H9 (cell line): ENCODE data around the gene KCNH2. TPM values are rescaled to one million over a fixed set of nuclear protein-coding genes. Genes with fewer than 3 reads are reported as not detected.

Experiments used
- DNase-seq: peaks from one replicate; pipeline ENCODE4 v3.0.0-alpha.2; 2017
- H2AFZ ChIP-seq: one replicate; pipeline ENCODE4 v1.6.1; 2013; ENCODE audit warnings: mild to moderate bottlenecking, low read length, control low read depth, moderate library complexity
- H2AK5ac ChIP-seq: 2 replicates; pipeline ENCODE4 v1.6.1; 2013; ENCODE audit warnings: low read length, control low read depth, mixed read lengths; ENCODE audit not compliant: insufficient read length
- H2BK120ac ChIP-seq: one replicate; pipeline ENCODE4 v1.6.1; 2013; ENCODE audit warnings: low read depth, mild to moderate bottlenecking, low read length, control low read depth, inconsistent platforms; ENCODE audit not compliant: poor library complexity, severe bottlenecking
- H2BK12ac ChIP-seq: 2 replicates; pipeline ENCODE4 v1.6.1; 2013; ENCODE audit warnings: low read length, control low read depth, mixed read lengths, low read depth; ENCODE audit not compliant: insufficient read length
- H2BK15ac ChIP-seq: 2 replicates; pipeline ENCODE4 v1.6.1; 2013; ENCODE audit warnings: low read depth, low read length, control low read depth
- H2BK20ac ChIP-seq: one replicate; pipeline ENCODE4 v1.6.1; 2013; ENCODE audit warnings: low read depth, mild to moderate bottlenecking, low read length, control low read depth, inconsistent platforms; ENCODE audit not compliant: poor library complexity, severe bottlenecking
- H2BK5ac ChIP-seq: 2 replicates; pipeline ENCODE4 v1.6.1; 2013; ENCODE audit warnings: low read length, control low read depth, mixed read lengths; ENCODE audit not compliant: insufficient read length
- H3K14ac ChIP-seq: 2 replicates; pipeline ENCODE4 v1.6.1; 2013; ENCODE audit warnings: low read length, control low read depth; ENCODE audit not compliant: insufficient read depth
- H3K18ac ChIP-seq: 2 replicates; pipeline ENCODE4 v1.6.1; 2013; ENCODE audit warnings: low read depth, mild to moderate bottlenecking, mixed read lengths, low read length, control low read depth; ENCODE audit not compliant: insufficient read length
- H3K23ac ChIP-seq: 2 replicates; pipeline ENCODE4 v1.6.1; 2013; ENCODE audit warnings: low read length, control low read depth, mixed read lengths, low read depth; ENCODE audit not compliant: insufficient read length
- H3K23me2 ChIP-seq: 2 replicates; pipeline ENCODE4 v1.6.1; 2013; ENCODE audit warnings: low read depth, mild to moderate bottlenecking, mixed read lengths, low read length, control low read depth; ENCODE audit not compliant: insufficient read length, poor library complexity, severe bottlenecking
- H3K27ac ChIP-seq: 2 replicates; pipeline ENCODE4 v1.5.1; 2013; ENCODE audit warnings: low read length, control low read depth, mixed read lengths, low read depth; ENCODE audit not compliant: insufficient read length
- H3K27me3 ChIP-seq: 2 replicates; pipeline ENCODE4 v1.6.1; 2013; ENCODE audit warnings: low read length, control low read depth, inconsistent platforms; ENCODE audit not compliant: insufficient read depth
- H3K4ac ChIP-seq: 2 replicates; pipeline ENCODE4 v1.6.1; 2013; ENCODE audit warnings: low read depth, mild to moderate bottlenecking, control low read depth, inconsistent platforms, low read length, moderate library complexity
- H3K4me1 ChIP-seq: 2 replicates; pipeline ENCODE4 v1.6.1; 2013; ENCODE audit warnings: low read length, control low read depth, inconsistent platforms; ENCODE audit not compliant: insufficient read depth
- H3K4me2 ChIP-seq: 2 replicates; pipeline ENCODE4 v1.6.1; 2013; ENCODE audit warnings: low read length, control low read depth, mixed read lengths; ENCODE audit not compliant: insufficient read length, insufficient read depth
- H3K56ac ChIP-seq: 2 replicates; pipeline ENCODE4 v1.6.1; 2013; ENCODE audit warnings: low read depth, mild to moderate bottlenecking, mixed read lengths, low read length, control low read depth; ENCODE audit not compliant: insufficient read length
- H3K79me1 ChIP-seq: 2 replicates; pipeline ENCODE4 v1.6.1; 2013; ENCODE audit warnings: low read depth, mild to moderate bottlenecking, moderate library complexity, low read length, control low read depth, inconsistent platforms; ENCODE audit not compliant: insufficient read depth, poor library complexity, severe bottlenecking
- H3K79me2 ChIP-seq: 2 replicates; pipeline ENCODE4 v1.6.1; 2013; ENCODE audit warnings: low read length, control low read depth, inconsistent platforms; ENCODE audit not compliant: insufficient read depth
- H3K9ac ChIP-seq: 2 replicates; pipeline ENCODE4 v1.6.1; 2013; ENCODE audit warnings: low read length, control low read depth, mixed read lengths; ENCODE audit not compliant: insufficient read length; ENCODE audit errors: extremely low read depth
- H3K9me3 ChIP-seq: one replicate; pipeline ENCODE4 v1.6.1; 2013; ENCODE audit warnings: low read depth, low read length, inconsistent platforms; ENCODE audit not compliant: control insufficient read depth
- H3T11ph ChIP-seq: one replicate; pipeline ENCODE4 v1.6.1; 2013; ENCODE audit warnings: mild to moderate bottlenecking, low read length, control low read depth, inconsistent platforms
- H4K20me1 ChIP-seq: one replicate; pipeline ENCODE4 v1.6.1; 2013; ENCODE audit not compliant: control insufficient read depth, insufficient read length, insufficient read depth
- H4K5ac ChIP-seq: 2 replicates; pipeline ENCODE4 v1.6.1; 2013; ENCODE audit warnings: low read depth, mild to moderate bottlenecking, mixed read lengths, low read length, control low read depth; ENCODE audit not compliant: insufficient read length
- H4K8ac ChIP-seq: replicated peaks from 2 replicates; pipeline ENCODE4 v1.6.1; 2013; ENCODE audit warnings: low read length, control low read depth, mixed read lengths, low read depth; ENCODE audit not compliant: insufficient read length
- H4K91ac ChIP-seq: 2 replicates; pipeline ENCODE4 v1.6.1; 2013; ENCODE audit warnings: low read depth, mild to moderate bottlenecking, moderate library complexity, mixed read lengths, low read length, control low read depth; ENCODE audit not compliant: insufficient read length
- H3K27ac Mint-ChIP-seq, 3 experiments: 2 replicates in 2 of 3; 3 replicates in 1 of 3; pipeline ENCODE4 v1.8.0; 2020 to 2021; ENCODE audit warnings: mixed read lengths in 3 of 3, mild to moderate bottlenecking in 1 of 3, moderate library complexity in 1 of 3
- H3K27me3 Mint-ChIP-seq: 2 replicates; pipeline ENCODE4 v1.8.0; 2021; ENCODE audit warnings: low read depth, mild to moderate bottlenecking, moderate library complexity, mixed read lengths
- H3K36me3 Mint-ChIP-seq, 3 experiments: 2 replicates in 2 of 3; 3 replicates in 1 of 3; pipeline ENCODE4 v1.8.0; 2020 to 2021; ENCODE audit warnings: low read depth in 3 of 3, mixed read lengths in 3 of 3; ENCODE audit not compliant: insufficient read depth in 1 of 3
- H3K4me1 Mint-ChIP-seq, 2 experiments: 2 replicates each; pipeline ENCODE4 v1.8.0; 2020; ENCODE audit warnings: mixed read lengths in 2 of 2
- H3K4me3 Mint-ChIP-seq, 2 experiments: 2 replicates in 1 of 2; 3 replicates in 1 of 2; pipeline ENCODE4 v1.8.0; 2020 to 2021; ENCODE audit warnings: mild to moderate bottlenecking in 2 of 2, mixed read lengths in 2 of 2, moderate library complexity in 1 of 2
- H3K9me3 Mint-ChIP-seq, 2 experiments: 2 replicates in 1 of 2; 3 replicates in 1 of 2; pipeline ENCODE4 v1.8.0; 2020; ENCODE audit warnings: mild to moderate bottlenecking in 2 of 2, mixed read lengths in 2 of 2, moderate library complexity in 1 of 2
- CTCF ChIP-seq: fragments of 200-600 bp; sonication (generic); conservative IDR thresholded peaks from 3 replicates; pipeline ENCODE4 v1.8.0; 2021; ENCODE audit warnings: antibody characterized with exemption, mild to moderate bottlenecking
- WGBS: extraction: QIAGEN DNeasy Blood & Tissue Kit; methylation state at CpG from one replicate; pipeline ENCODE4 v1.1.7; 2013; ENCODE audit warnings: missing lambda C conversion rate, low lambda C conversion rate, mixed read lengths; ENCODE audit not compliant: insufficient read length; ENCODE audit errors: extremely low coverage; 5-methylcytosine and 5-hydroxymethylcytosine counted together
- total RNA-seq: library from RNA; stranded (reverse); gene quantifications from 2 replicates; pipeline ENCODE4 v1.2.1, GENCODE V29; 2021

The KCNH2 gene
- total RNA-seq, 1 experiment from 2014 or later = 4.5 TPM

- Histone ChIP-seq H4K20me1 (no peaks in the 10 kb centered on the region), H3K23me2 (peaks cover 7% of the 10 kb centered on the region), H2BK12ac (no peak overlapping the region), H3K23ac (no peak overlapping the region), H3K27ac (no peak overlapping the region), H3K4me1 (peaks cover 6% of the 10 kb centered on the region; the same call in 1 of the 2 replicates), H3K4ac (no peak overlapping the region), H4K8ac (no peak overlapping the region), H3K9ac (no peak overlapping the region), H3K79me1 (no peaks in the 10 kb centered on the region), H2BK20ac (no peak overlapping the region), H2AFZ (no peak overlapping the region), H3K18ac (no peak overlapping the region), H2BK120ac (no peak overlapping the region), H4K5ac (no peak overlapping the region), H3K9me3 (no peaks in the 10 kb centered on the region), H2AK5ac (no peak overlapping the region), H3K27me3 (peaks cover 6% of the 10 kb centered on the region; the same call in 1 of the 2 replicates), H3K14ac (no peak overlapping the region), H3K79me2 (no peaks in the 10 kb centered on the region), H3K56ac (no peak overlapping the region), H3K4me2 (no peak overlapping the region), H3T11ph (no peak overlapping the region), H2BK15ac (no peak overlapping the region), H4K91ac (no peak overlapping the region), H2BK5ac (no peak overlapping the region)
- TF ChIP-seq CTCF = no peak
- WGBS = no CpG with 5 or more reads among the region's 8 CpGs
- peaks cover 82% of the 10 kb centered on the region for H3K27me3 Mint-ChIP-seq
- peaks cover 2 to 6% (median 6%) of the 10 kb centered on the region in 3 experiments; a peak in 6 of 7 replicates for H3K36me3 Mint-ChIP-seq
- H3K4me1 Mint-ChIP-seq = peaks cover 29 to 58% of the 10 kb centered on the region in 2 experiments
- H3K9me3 Mint-ChIP-seq = peaks cover 0 to 9% of the 10 kb centered on the region in 2 experiments; a peak in 2 of 5 replicates
- no peak overlapping the region for H3K27ac Mint-ChIP-seq
- H3K4me3 Mint-ChIP-seq = no peak overlapping the region; a peak in 1 of 5 replicates
- DNase-seq = no peak
Observed at GRCh38 chr7:151016505-151016904, 38.4 kb upstream of the KCNH2 start.
